PC-9 (cell line): ENCODE results near the gene MCC. TPM values are rescaled to one million over a fixed set of nuclear protein-coding genes. Genes with fewer than 3 reads are reported as not detected.

Experiments used
- BruUV-seq: library from RNA; stranded (reverse); fragments of 400-500 nt; replicated peaks from 2 replicates; lab custom pipeline; 2021; lab: Mats Ljungman, UMichigan
- CTCF ChIA-PET: fragments of 300-600 bp; sonication (Branson Sonifier 250); formaldehyde crosslinking; loops from one replicate; lab custom pipeline; 2022; ENCODE audit warnings: antibody characterized with exemption; lab: Charles Lee
- POLR2A ChIA-PET: fragments of 300-600 bp; sonication (Branson Sonifier 250); formaldehyde crosslinking; loops from one replicate; lab custom pipeline; 2022; ENCODE audit warnings: antibody characterized with exemption; ENCODE audit not compliant: unreplicated experiment; lab: Charles Lee
- DNase-seq, 2 experiments: peaks; one replicate each; pipeline versions ENCODE4 v3.0.0 to v3.0.0-alpha.2; 2015 to 2022; ENCODE audit warnings: mixed read lengths in 1 of 2
- H2AFZ ChIP-seq: fragments of 200-600 bp; sonication (generic); 2 replicates; pipeline ENCODE4 v1.8.1; 2017; ENCODE audit warnings: antibody characterized with exemption
- H3F3A ChIP-seq: fragments of 200-600 bp; sonication (generic); 2 replicates; pipeline ENCODE4 v1.8.1; 2017; ENCODE audit warnings: antibody characterized with exemption, mild to moderate bottlenecking, low read depth; ENCODE audit not compliant: insufficient read depth
- H3K27ac ChIP-seq: fragments of 200-600 bp; sonication (generic); 2 replicates; pipeline ENCODE4 v1.6.1; 2016; ENCODE audit warnings: mixed run types
- H3K27me3 ChIP-seq: fragments of 200-600 bp; sonication (generic); 2 replicates; pipeline ENCODE4 v1.6.1; 2016; ENCODE audit warnings: low read depth, mixed run types; ENCODE audit not compliant: insufficient read depth
- H3K36me3 ChIP-seq: fragments of 200-600 bp; sonication (generic); 2 replicates; pipeline ENCODE4 v1.6.1; 2016; ENCODE audit warnings: low read depth, mixed run types
- H3K4me1 ChIP-seq: fragments of 200-600 bp; sonication (generic); replicated peaks from 2 replicates; pipeline ENCODE4 v1.6.1; 2016; ENCODE audit warnings: mixed run types; ENCODE audit not compliant: insufficient read depth
- H3K4me2 ChIP-seq: fragments of 200-600 bp; sonication (generic); 2 replicates; pipeline ENCODE4 v1.6.1; 2017; ENCODE audit warnings: mixed run types
- H3K4me3 ChIP-seq: fragments of 200-600 bp; sonication (generic); 2 replicates; pipeline ENCODE4 v1.6.1; 2016; ENCODE audit warnings: mixed run types
- H3K79me2 ChIP-seq: fragments of 200-600 bp; sonication (generic); 2 replicates; pipeline ENCODE4 v1.6.1; 2017; ENCODE audit warnings: low read depth, mixed run types
- H3K9me2 ChIP-seq: fragments of 200-600 bp; sonication (generic); 2 replicates; pipeline ENCODE4 v1.8.1; 2017; ENCODE audit warnings: mild to moderate bottlenecking; ENCODE audit not compliant: insufficient read depth
- H3K9me3 ChIP-seq: fragments of 200-600 bp; sonication (generic); 2 replicates; pipeline ENCODE4 v1.8.1; 2016; ENCODE audit warnings: low read depth; ENCODE audit not compliant: insufficient read depth
- H4K20me1 ChIP-seq: fragments of 200-600 bp; sonication (generic); 2 replicates; pipeline ENCODE4 v1.8.1; 2017; ENCODE audit not compliant: insufficient read depth
- CTCF ChIP-seq: fragments of 200-600 bp; sonication (generic); conservative IDR thresholded peaks from 2 replicates; pipeline ENCODE4 v1.6.1; 2017; ENCODE audit warnings: mixed run types, antibody characterized with exemption, mild to moderate bottlenecking, moderate library complexity
- EZH2 ChIP-seq: fragments of 200-600 bp; sonication (generic); IDR thresholded peaks from 2 replicates; pipeline ENCODE4 v1.8.0; 2017; ENCODE audit warnings: antibody characterized with exemption, low read depth
- intact Hi-C: fragments of 100-400 bp; cut with micrococcal nuclease; formaldehyde crosslinking; loops from one replicate; pipeline ENCODE4 v1.10.0; 2022; ENCODE audit not compliant: unreplicated experiment
- total RNA-seq: library from RNA; stranded (reverse); gene quantifications from 2 replicates; pipeline ENCODE4 v1.2.3, GENCODE V29; 2021

MCC gene
- total RNA-seq, 1 experiment from 2014 or later, result 2.5 TPM

GRCh38 chr5:113090336-113091106 is 397.7 kb downstream of the MCC start:
- CTCF ChIA-PET, result no interaction called here
- no peak overlapping the region for H3K4me2 ChIP-seq
- no peaks in the 10 kb centered on the region for H3K36me3 ChIP-seq
- H3K9me2 ChIP-seq, result no peaks in the 10 kb centered on the region
- POLR2A ChIA-PET, result interaction anchor here (0.6 kb wide), 1 partner anchor 222 kb away, joined by 9 read pairs; no protein-coding TSS in a partner anchor
- no TSS peak for BruUV-seq
- no peak for TF ChIP-seq EZH2
- TF ChIP-seq CTCF, result no peak
- DNase-seq, result no peak
- H2AFZ ChIP-seq, result no peak overlapping the region
- no peaks in the 10 kb centered on the region for H4K20me1 ChIP-seq
- no peaks in the 10 kb centered on the region for H3K27me3 ChIP-seq
- H3K4me3 ChIP-seq, result no peak overlapping the region
- no peaks in the 10 kb centered on the region for H3F3A ChIP-seq
- H3K79me2 ChIP-seq, result no peaks in the 10 kb centered on the region
- intact Hi-C loops, result no loop called here
- H3K27ac ChIP-seq, result no peak overlapping the region
- no peaks in the 10 kb centered on the region for H3K9me3 ChIP-seq
- no peaks in the 10 kb centered on the region for H3K4me1 ChIP-seq

GRCh38 chr5:113089653-113090335 is 398.5 kb downstream of the MCC start:
- intact Hi-C loops, result no loop called here
- H3K36me3 ChIP-seq, result no peaks in the 10 kb centered on the region
- POLR2A ChIA-PET, result interaction anchor here (0.6 kb wide), 1 partner anchor 223 kb away, joined by 9 read pairs; no protein-coding TSS in a partner anchor
- CTCF ChIA-PET, result no interaction called here
- no peak overlapping the region for H3K27ac ChIP-seq
- H3K27me3 ChIP-seq, result no peaks in the 10 kb centered on the region
- no TSS peak for BruUV-seq
- H2AFZ ChIP-seq, result no peak overlapping the region
- no peaks in the 10 kb centered on the region for H3K9me3 ChIP-seq
- H3K4me1 ChIP-seq, result no peaks in the 10 kb centered on the region
- H3K4me3 ChIP-seq, result no peak overlapping the region
- DNase-seq, result no peak
- H3K4me2 ChIP-seq, result no peak overlapping the region
- H4K20me1 ChIP-seq, result no peaks in the 10 kb centered on the region
- TF ChIP-seq EZH2, result no peak
- no peak for TF ChIP-seq CTCF
- no peaks in the 10 kb centered on the region for H3K79me2 ChIP-seq
- no peaks in the 10 kb centered on the region for H3F3A ChIP-seq
- H3K9me2 ChIP-seq, result no peaks in the 10 kb centered on the region

- H3K27ac ChIP-seq, result no peak overlapping the region
- no peak for DNase-seq
- H3K9me3 ChIP-seq, result no peaks in the 10 kb centered on the region
- TF ChIP-seq EZH2 (no peak), CTCF (no peak)
- intact Hi-C loops, result no loop called here
- H3K4me3 ChIP-seq, result no peak overlapping the region
- no peak overlapping the region for H3K4me2 ChIP-seq
- H3K9me2 ChIP-seq, result no peaks in the 10 kb centered on the region
- no peaks in the 10 kb centered on the region for H3F3A ChIP-seq
- H4K20me1 ChIP-seq, result no peaks in the 10 kb centered on the region
- no peaks in the 10 kb centered on the region for H3K36me3 ChIP-seq
- H3K79me2 ChIP-seq, result no peaks in the 10 kb centered on the region
- H3K27me3 ChIP-seq, result no peaks in the 10 kb centered on the region
- no peaks in the 10 kb centered on the region for H3K4me1 ChIP-seq
- H2AFZ ChIP-seq, result no peak overlapping the region
- no TSS peak for BruUV-seq
- POLR2A ChIA-PET, result no interaction called here
- CTCF ChIA-PET, result no interaction called here
These were observed 400.2 kb downstream of the MCC start for GRCh38 chr5:113087976-113088514.
